ENCODE measurements around the gene TMEM132C.

TMEM132C gene

GRCh38 chr12:128619263-128619662, 352.3 kb downstream of the TMEM132C start:
- DNase-seq (ENCODE audit: low read depth, low spot score), result no peak
- CTCF ChIA-PET, result no interaction called here
- TF ChIP-seq CTCF (IDR thresholded peaks at IDR 0.05; ENCODE audit: insufficient read depth, low read length, missing control alignments), result no peak
- no peak overlapping the region for H3K4me3 ChIP-seq (ENCODE audit: low read depth, low read length)
- POLR2A ChIA-PET, result no interaction called here

- CTCF ChIA-PET, result no interaction called here
- no peak for TF ChIP-seq CTCF (IDR thresholded peaks at IDR 0.05; ENCODE audit: insufficient read depth, low read length, missing control alignments)
These were observed 354.3 kb downstream of the TMEM132C start for GRCh38 chr12:128621304-128621703.

GRCh38 chr12:128623748-128624147, 356.8 kb downstream of the TMEM132C start:
- ChIA-PET CTCF (no interaction called here), POLR2A (no interaction called here)

More at GRCh38 chr12:128621304-128621703, 354.3 kb downstream of the TMEM132C start:
- POLR2A ChIA-PET, result no interaction called here
- no peak for DNase-seq (ENCODE audit: low read depth, low spot score)
- H3K4me3 ChIP-seq (ENCODE audit: low read depth, low read length), result no peak overlapping the region

GRCh38 chr12:128626808-128627320, 359.9 kb downstream of the TMEM132C start:
- no peak for DNase-seq (ENCODE audit: low read depth, low spot score)
- H3K4me3 ChIP-seq (ENCODE audit: low read depth, low read length), result no peak overlapping the region
- ChIA-PET POLR2A (no interaction called here), CTCF (no interaction called here)
- no peak for TF ChIP-seq CTCF (IDR thresholded peaks at IDR 0.05; ENCODE audit: insufficient read depth, low read length, missing control alignments)

More at GRCh38 chr12:128623748-128624147, 356.8 kb downstream of the TMEM132C start:
- H3K4me3 ChIP-seq (ENCODE audit: low read depth, low read length), result no peak overlapping the region
- DNase-seq (ENCODE audit: low read depth, low spot score), result no peak
- TF ChIP-seq CTCF (IDR thresholded peaks at IDR 0.05; ENCODE audit: insufficient read depth, low read length, missing control alignments), result no peak

GRCh38 chr12:128627659-128628058, 360.7 kb downstream of the TMEM132C start:
- TF ChIP-seq CTCF (IDR thresholded peaks at IDR 0.05; ENCODE audit: insufficient read depth, low read length, missing control alignments), result no peak
- ChIA-PET CTCF (no interaction called here), POLR2A (no interaction called here)
- no peak overlapping the region for H3K4me3 ChIP-seq (ENCODE audit: low read depth, low read length)
- DNase-seq (ENCODE audit: low read depth, low spot score), result no peak

GRCh38 chr12:128629979-128630378, 363.0 kb downstream of the TMEM132C start:
- CTCF ChIA-PET, result no interaction called here
- DNase-seq (ENCODE audit: low read depth, low spot score), result no peak
- TF ChIP-seq CTCF (IDR thresholded peaks at IDR 0.05; ENCODE audit: insufficient read depth, low read length, missing control alignments), result no peak

More at GRCh38 chr12:128629979-128630378, 363.0 kb downstream of the TMEM132C start:
- H3K4me3 ChIP-seq (ENCODE audit: low read depth, low read length), result no peak overlapping the region
- POLR2A ChIA-PET, result no interaction called here
